HG02943 (cell line): ENCODE results near the gene NTM.

Experiments used
- ATAC-seq: cut with Tn5 transposase; IDR thresholded peaks from one replicate; pipeline ENCODE4 v1.9.1; 2021; ENCODE audit warnings: mild to moderate bottlenecking, low read depth, moderate library complexity; ENCODE audit not compliant: unreplicated experiment

Gene NTM

GRCh38 chr11:132112846-132113245 is 742.4 kb downstream of the NTM start:
- ATAC-seq, result no peak

DNA sequence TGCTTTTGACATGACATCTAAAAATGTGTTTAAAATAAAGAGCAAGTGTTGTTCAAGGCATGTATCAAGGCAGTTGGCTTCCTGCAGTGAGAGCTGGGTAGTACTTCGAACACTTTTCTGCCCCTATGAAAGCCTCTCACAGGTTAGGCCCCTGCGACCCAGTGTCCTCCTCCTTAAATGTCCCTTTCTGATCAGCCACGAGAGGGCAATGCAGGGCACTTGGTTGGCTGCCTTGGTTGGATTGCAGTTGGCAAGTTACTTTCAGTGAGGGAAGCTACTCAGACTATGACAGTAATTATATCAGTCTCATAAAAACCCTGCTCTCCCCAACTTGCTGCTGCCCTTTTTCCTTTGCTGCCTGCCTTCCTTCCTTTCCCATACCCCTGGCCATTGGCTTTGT is 743.8 kb downstream of the NTM start:
- ATAC-seq, result no peak

DNA sequence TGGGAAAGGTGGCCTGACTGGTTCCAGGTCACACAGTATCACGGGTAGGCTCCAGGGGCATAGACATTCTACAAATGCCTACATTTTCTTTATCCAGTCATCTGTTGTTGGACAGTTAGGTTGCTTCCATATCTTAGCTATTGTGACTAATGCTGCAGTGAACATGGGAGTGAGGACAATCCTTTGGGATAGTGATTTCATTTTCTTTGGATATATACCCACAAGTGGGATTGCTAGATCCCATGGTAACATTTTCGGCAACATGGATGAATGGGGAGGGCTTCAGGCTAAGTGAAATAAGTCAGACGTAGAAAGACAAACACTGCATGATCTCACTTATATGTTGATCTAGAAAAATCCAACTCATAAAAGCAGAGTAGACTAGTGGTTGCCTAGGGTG is 744.3 kb downstream of the NTM start:
- no peak for ATAC-seq

- ATAC-seq, result no peak
Observed at GRCh38 chr11:132115454-132115853, 745.0 kb downstream of the NTM start.

DNA sequence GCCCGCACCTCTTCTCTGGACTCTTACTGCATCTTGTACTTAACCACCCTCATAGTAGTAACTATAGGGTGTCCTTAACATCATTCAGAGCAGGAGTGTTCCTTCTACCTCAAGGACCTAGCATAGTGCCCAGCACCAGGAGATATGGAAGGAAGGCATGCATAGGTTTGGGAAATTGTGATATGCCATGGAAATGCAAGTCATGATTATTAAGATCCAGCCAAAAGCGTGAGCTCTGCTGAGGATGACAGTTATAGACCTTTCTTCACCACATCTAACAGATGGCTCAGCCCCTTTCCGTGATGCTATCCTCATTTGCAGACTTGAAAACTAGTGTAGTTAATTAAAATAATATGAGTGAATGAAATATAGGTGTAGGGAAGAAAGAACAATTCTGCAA is 746.1 kb downstream of the NTM start:
- ATAC-seq, result no peak

GRCh38 chr11:132118661-132119060 is 748.2 kb downstream of the NTM start:
- ATAC-seq, result no peak

DNA sequence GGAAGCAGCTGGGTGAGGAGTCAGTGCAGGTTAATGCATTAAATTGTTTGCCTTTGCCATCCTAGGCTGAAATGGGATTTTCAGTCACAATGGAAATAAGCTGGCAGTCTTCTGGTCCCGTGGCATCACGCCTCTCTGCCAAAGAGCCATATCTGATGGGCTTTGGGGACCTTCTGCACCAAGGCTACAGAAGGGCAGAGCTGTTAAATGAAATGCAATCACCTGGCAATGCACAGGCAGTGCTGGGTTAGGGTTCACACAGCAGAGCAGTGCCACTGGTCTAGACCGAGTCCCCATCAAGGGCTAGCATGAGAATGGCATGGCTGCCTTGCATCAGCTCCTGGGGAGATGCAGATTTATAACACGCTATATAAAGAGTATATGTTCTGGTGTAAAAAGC is 749.2 kb downstream of the NTM start:
- ATAC-seq, result no peak

DNA sequence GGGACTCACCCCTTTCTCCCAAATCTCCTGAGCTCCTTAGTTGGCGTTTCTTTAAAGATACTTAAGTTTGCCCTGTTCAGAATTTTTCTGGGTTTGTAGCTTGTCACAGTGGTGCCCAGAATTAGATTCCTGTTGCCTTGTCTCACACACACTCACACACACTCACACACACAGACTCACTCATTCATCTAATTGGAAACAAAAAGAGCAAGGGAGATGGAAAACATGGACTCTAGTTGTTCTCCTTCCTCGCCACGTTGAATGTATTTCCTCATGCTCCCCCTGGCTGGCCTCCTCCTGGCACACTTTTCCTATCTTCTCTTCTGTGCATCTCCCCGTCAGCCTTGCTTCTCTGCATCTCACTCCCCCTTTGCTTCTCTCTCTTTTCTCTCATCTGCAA is 752.3 kb downstream of the NTM start:
- no peak for ATAC-seq

DNA sequence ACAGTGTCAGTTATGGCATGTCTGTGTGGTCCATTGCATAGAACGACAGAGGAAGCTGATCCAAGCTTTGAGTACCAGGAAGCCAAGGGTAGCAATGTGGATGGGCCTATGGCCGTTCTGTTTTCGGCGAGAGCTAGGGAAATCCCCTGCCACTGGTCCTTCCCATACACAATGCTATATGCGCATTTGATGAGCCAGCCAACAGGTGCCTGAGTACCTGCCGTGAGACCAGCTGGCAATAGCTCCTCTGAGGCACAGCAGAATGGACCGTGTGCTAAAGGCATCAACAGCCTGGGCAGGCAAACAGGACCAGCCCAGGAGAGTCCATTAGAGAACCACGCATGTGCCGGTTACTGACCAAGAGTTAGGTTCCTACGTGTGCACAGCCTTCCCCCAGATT is 753.0 kb downstream of the NTM start:
- no peak for ATAC-seq

- ATAC-seq, result no peak
Observed at GRCh38 chr11:132123854-132124835, 753.7 kb downstream of the NTM start.

- ATAC-seq, result no peak
Observed at GRCh38 chr11:132125988-132126871, 755.8 kb downstream of the NTM start.

DNA sequence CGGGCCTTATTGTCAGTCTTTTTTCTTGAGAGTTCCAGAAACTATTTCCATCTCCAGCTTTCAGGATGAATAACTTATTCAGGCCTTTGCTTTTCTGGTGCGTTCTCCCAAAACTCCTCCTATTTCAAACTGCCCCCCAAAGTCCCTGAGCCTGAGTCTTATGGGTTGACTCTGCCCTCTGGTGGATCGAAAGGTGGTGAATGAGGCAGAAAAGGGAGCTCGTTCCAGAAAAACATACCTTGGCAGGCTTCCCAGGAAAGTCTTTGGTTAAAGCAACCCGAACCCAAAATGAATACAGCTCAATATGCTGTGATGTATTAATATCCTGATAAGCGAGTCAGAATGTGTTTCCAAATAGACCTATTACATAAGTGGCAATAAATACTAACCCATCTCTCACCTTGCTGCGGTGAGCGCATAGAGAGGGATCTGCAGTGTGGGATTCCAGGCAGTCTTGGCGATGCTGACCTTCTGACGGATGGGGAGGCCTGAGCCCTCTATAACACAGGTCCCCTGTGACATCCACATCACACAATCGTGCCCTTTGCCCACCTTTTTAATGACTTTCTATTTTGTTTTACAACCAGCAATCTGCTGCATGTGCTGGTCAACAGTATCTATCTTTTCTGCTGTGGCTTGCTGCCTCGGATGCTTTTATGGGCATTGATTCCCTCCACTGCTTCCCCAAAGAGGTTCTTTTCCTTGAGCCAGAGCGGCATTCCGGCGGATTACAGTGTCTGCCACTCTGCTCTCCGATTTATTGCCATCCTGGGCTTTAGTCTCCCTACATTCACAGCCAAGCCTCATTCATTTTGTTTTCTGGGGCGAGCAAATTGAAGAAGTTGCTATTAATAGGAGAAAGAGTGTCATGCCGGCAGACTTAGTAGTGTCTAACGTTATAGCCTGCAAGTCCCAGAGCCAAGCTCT is 756.8 kb downstream of the NTM start:
- ATAC-seq, result no peak

- ATAC-seq, result no peak
Observed at GRCh38 chr11:132127900-132128288, 757.5 kb downstream of the NTM start.

GRCh38 chr11:132131047-132131446 is 760.6 kb downstream of the NTM start:
- no peak for ATAC-seq

DNA sequence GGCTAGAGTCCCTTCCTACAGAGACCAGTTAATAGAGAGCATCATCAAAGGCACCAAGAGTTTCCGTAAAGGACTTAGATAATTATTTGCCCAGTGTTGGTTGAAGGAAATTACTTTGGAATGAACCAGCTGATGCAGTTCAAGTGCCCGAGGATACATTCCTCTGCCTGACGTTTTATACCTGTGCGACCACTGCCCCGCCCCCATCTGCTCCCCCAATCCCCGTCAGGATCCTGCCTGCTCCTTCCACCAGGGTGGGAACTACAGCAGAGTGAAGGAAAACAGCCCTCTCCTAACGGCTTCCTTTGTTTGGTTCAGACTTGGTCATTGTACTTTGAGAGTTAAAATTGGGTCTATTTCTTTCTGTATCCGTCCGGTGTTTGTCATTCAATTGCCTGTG is 761.5 kb downstream of the NTM start:
- no peak for ATAC-seq

DNA sequence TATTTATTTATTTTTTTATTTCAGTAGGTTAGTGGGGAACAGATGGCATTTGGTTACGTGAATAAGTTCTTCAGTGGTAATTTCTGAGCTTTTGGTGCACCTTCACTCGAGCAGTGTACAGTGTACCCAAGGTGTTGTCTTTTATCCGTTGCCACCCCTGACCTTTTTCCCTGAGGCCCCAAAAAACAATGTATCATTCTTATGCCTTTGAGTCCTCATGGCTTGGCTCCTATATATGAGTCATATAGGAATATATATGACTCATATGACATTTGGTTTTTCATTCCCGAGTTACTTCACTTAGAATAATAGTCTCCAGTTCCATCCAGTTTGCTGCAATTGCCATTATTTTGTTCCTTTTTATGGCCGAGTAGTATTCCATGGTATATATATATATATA is 763.9 kb downstream of the NTM start:
- ATAC-seq, result no peak

GRCh38 chr11:132137289-132137980 is 767.0 kb downstream of the NTM start:
- no peak for ATAC-seq

DNA sequence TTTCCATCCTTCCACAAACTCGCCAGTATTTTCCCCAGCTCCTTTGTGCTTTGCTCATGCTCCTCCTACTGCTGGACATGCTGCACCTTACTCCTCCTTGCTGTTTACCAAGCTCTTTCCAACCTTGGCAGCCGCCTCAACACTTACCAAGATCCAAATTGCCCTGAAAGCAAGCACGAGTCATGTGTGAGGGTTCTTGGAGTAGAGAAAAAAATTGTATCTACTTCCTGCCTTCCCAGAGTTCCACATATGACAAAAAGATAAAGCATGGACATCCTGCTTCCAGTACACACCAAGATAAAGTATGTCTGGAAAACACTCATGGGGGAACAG is 767.5 kb downstream of the NTM start:
- no peak for ATAC-seq

GRCh38 chr11:132139181-132139580 is 768.8 kb downstream of the NTM start:
- no peak for ATAC-seq

DNA sequence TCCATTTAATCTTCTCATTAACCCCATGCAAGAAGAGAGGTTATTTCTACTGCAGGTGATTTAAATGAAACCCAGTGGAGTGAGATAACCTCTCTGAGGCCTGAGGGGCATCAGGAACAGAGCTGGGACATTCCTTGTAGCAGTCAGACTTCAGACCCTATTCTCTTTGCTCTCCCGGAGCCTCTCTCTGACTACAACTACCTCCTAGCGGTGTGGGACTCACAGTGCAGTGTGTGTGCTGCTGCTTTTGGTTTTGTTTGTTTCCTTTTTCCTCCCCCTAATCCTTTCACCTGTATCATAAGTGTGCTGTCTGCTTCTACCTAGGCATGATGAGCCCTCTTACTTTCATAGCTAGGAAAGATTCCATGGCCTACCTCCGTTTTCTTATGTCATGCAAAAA is 769.6 kb downstream of the NTM start:
- ATAC-seq, result no peak
